Gastroesophageal sphincter (tissue), 4 donors: ENCODE measurements around the gene SEMA6A. TPM values are rescaled to one million over a fixed set of nuclear protein-coding genes. Genes with fewer than 3 reads are reported as not detected.
A peak's percentile ranks its signal among the peaks of the same experiment; 100 is the strongest.

Experiments
- ATAC-seq: fragments of 150-250 bp; one replicate; pipeline ENCODE4 v1.9.1; 2016; ENCODE audit warnings: mild to moderate bottlenecking, moderate library complexity
- H3K27ac ChIP-seq, 4 donors: fragments of 200-600 bp; sonication (generic) in 3 of 4; 1 replicate in 3 of 4; 2 replicates in 1 of 4; pipeline ENCODE4 v1.5.1; 2016 to 2019
- H3K27me3 ChIP-seq: fragments of 200-600 bp; sonication (generic); one replicate; pipeline ENCODE4 v1.5.1; 2019
- H3K36me3 ChIP-seq, 2 donors: fragments of 200-600 bp; sonication (generic); one replicate each; pipeline ENCODE4 v1.5.1; 2019; ENCODE audit warnings: control low read depth in 1 of 2
- H3K4me1 ChIP-seq, 3 donors: fragments of 200-600 bp; sonication (generic); 1 replicate in 2 of 3; 2 replicates in 1 of 3; pipeline ENCODE4 v1.5.1; 2016 to 2019; ENCODE audit warnings: control low read depth in 2 of 3
- H3K4me3 ChIP-seq, 2 donors: fragments of 200-600 bp; sonication (generic); one replicate each; pipeline ENCODE4 v1.5.1; 2019; ENCODE audit warnings: mild to moderate bottlenecking in 1 of 2, moderate library complexity in 1 of 2
- H3K9me3 ChIP-seq, 3 donors: fragments of 200-600 bp; sonication (generic); one replicate each; pipeline ENCODE4 v1.5.1; 2017 to 2019; ENCODE audit warnings: control low read depth in 2 of 3
- CTCF ChIP-seq, 4 experiments: fragments of 200-600 bp in 2 of 4; fragments of 450-650 bp in 2 of 4; sonication (generic) in 1 of 4; IDR thresholded peaks; one replicate each; pipeline ENCODE4 v1.5.1; 2017 to 2019; ENCODE audit warnings: antibody characterized with exemption in 4 of 4, mild to moderate bottlenecking in 2 of 4, moderate library complexity in 2 of 4
- POLR2AphosphoS5 ChIP-seq: sonication (generic); formaldehyde crosslinking; IDR thresholded peaks from one replicate; pipeline ENCODE4 v1.6.1; 2017; ENCODE audit warnings: antibody characterized with exemption
- WGBS, 2 donors: methylation state at CpG; one replicate each; pipeline ENCODE4 v1.1.5; 2018; ENCODE audit warnings: low coverage in 1 of 2; 5-methylcytosine and 5-hydroxymethylcytosine counted together
- total RNA-seq, 4 donors: library from RNA; depleted of rRNA; stranded (reverse); fragments of >200 nt; gene quantifications; one replicate each; pipeline ENCODE4 v1.1.0, GENCODE V29; 2016

Gene SEMA6A
- total RNA-seq, 4 donors from 2014 or later: 10.9 to 19.8 (median 17.8) TPM

- WGBS, 2 donors: 22 to 66% methylated on average over 1 to 2 of the region's 5 CpGs
- Histone ChIP-seq H3K27me3 (no peaks in the 10 kb centered on the region), H3K9me3 (no peaks in the 10 kb centered on the region), H3K27ac (peak overlapping the region in 2 of 4 donors; percentile 78 to 79), H3K36me3 (no peaks in the 10 kb centered on the region), H3K4me1 (peaks cover 5 to 35% (median 18%) of the 10 kb centered on the region in 3 donors), H3K4me3 (no peak overlapping the region)
- no peak for ATAC-seq
- TF ChIP-seq CTCF (IDR thresholded peaks at IDR 0.05) (no peak), POLR2AphosphoS5 (no peak)
Observed at GRCh38 chr5:116394186-116394867, 180.3 kb downstream of the SEMA6A start.
